Measurements from ENCODE around the gene SERPINE2.

DNA sequence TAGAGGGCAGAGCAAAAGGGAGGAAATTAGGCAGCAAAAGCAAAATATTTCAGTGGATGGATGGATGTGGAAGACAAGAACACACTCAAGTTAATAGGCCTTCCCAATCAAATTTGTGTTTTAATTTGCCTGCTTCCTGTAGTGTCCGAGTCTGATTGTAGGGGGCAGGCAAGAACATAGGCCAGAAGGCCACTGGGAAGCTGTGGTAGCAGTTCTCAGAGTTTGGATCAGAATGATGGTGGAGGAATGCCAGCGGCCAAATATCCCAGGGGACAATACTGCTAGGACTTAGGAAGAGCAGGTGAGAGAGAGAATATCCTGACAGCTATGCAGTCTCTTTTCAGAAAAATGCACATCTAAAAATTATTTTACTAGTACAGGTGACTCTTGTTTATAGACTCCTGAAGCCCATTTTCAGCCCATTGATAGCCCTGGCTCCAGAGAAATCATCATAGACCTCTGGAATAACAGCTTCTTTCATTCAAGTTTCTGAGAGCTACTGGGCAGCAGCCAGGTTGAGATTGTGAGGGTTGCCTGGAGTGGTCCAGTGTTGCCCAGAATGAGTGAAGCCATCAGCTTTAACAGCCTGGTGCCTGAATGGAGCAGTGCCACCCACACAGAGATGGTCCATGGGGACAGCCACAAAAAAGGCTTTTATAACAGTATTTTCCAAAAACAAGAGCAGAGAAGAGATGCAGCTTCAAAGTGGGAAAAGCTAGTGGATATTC lies 19.1 kb upstream of the SERPINE2 start:
- TF ChIP-seq POLR2AphosphoS5 (IDR thresholded peaks at IDR 0.05) = no peak
- TF ChIP-seq, protein P1, sequence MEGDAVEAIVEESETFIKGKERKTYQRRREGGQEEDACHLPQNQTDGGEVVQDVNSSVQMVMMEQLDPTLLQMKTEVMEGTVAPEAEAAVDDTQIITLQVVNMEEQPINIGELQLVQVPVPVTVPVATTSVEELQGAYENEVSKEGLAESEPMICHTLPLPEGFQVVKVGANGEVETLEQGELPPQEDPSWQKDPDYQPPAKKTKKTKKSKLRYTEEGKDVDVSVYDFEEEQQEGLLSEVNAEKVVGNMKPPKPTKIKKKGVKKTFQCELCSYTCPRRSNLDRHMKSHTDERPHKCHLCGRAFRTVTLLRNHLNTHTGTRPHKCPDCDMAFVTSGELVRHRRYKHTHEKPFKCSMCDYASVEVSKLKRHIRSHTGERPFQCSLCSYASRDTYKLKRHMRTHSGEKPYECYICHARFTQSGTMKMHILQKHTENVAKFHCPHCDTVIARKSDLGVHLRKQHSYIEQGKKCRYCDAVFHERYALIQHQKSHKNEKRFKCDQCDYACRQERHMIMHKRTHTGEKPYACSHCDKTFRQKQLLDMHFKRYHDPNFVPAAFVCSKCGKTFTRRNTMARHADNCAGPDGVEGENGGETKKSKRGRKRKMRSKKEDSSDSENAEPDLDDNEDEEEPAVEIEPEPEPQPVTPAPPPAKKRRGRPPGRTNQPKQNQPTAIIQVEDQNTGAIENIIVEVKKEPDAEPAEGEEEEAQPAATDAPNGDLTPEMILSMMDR (IDR thresholded peaks at IDR 0.05) = no peak
- TF ChIP-seq POLR2A (IDR thresholded peaks at IDR 0.05) = no peak

All from upper lobe of left lung (tissue), 4 donors.